GM23248 (cell line): ENCODE data around the gene ALKAL2. TPM values are rescaled to one million over a fixed set of nuclear protein-coding genes. Genes with fewer than 3 reads are reported as not detected.

Source experiments
- DNase-seq: peaks from one replicate; pipeline ENCODE4 v3.0.0-alpha.2; 2015
- H2AFZ ChIP-seq: fragments of 200-600 bp; sonication (generic); 2 replicates; pipeline ENCODE4 v1.6.1; 2016; ENCODE audit warnings: antibody characterized with exemption
- H3F3A ChIP-seq: fragments of 200-600 bp; sonication (generic); 2 replicates; pipeline ENCODE4 v1.6.1; 2016; ENCODE audit warnings: mild to moderate bottlenecking, antibody characterized with exemption, mixed run types; ENCODE audit not compliant: insufficient read depth
- H3K27ac ChIP-seq: fragments of 200-600 bp; sonication (generic); 2 replicates; pipeline ENCODE4 v1.5.1; 2016; ENCODE audit warnings: mild to moderate bottlenecking
- H3K27me3 ChIP-seq: fragments of 200-600 bp; sonication (generic); replicated peaks from 2 replicates; pipeline ENCODE4 v1.6.1; 2016; ENCODE audit warnings: mild to moderate bottlenecking; ENCODE audit not compliant: insufficient read depth
- H3K36me3 ChIP-seq: fragments of 200-600 bp; sonication (generic); 2 replicates; pipeline ENCODE4 v1.6.1; 2016; ENCODE audit warnings: low read depth, mild to moderate bottlenecking
- H3K4me1 ChIP-seq: fragments of 200-600 bp; sonication (generic); 2 replicates; pipeline ENCODE4 v1.6.1; 2016; ENCODE audit warnings: mild to moderate bottlenecking; ENCODE audit not compliant: insufficient read depth
- H3K4me2 ChIP-seq: fragments of 200-600 bp; sonication (generic); one replicate; pipeline ENCODE4 v1.6.1; 2016; ENCODE audit warnings: mild to moderate bottlenecking; ENCODE audit not compliant: unreplicated experiment
- H3K4me3 ChIP-seq: fragments of 200-600 bp; sonication (generic); 2 replicates; pipeline ENCODE4 v1.5.1; 2016; ENCODE audit warnings: mild to moderate bottlenecking
- H3K79me2 ChIP-seq: fragments of 200-600 bp; sonication (generic); 2 replicates; pipeline ENCODE4 v1.6.1; 2016; ENCODE audit warnings: mild to moderate bottlenecking; ENCODE audit not compliant: insufficient read depth
- H3K9ac ChIP-seq: fragments of 200-600 bp; sonication (generic); 2 replicates; pipeline ENCODE4 v1.6.1; 2016; ENCODE audit warnings: mild to moderate bottlenecking
- H3K9me2 ChIP-seq: fragments of 200-600 bp; sonication (generic); 2 replicates; pipeline ENCODE4 v1.6.1; 2016; ENCODE audit warnings: mixed run types, mild to moderate bottlenecking, moderate library complexity; ENCODE audit not compliant: insufficient read depth
- H3K9me3 ChIP-seq: fragments of 200-600 bp; sonication (generic); one replicate; pipeline ENCODE4 v1.6.1; 2017; ENCODE audit warnings: low read depth
- H4K20me1 ChIP-seq: fragments of 200-600 bp; sonication (generic); 2 replicates; pipeline ENCODE4 v1.6.0; 2016; ENCODE audit not compliant: insufficient read depth
- EZH2 ChIP-seq: fragments of 200-600 bp; sonication (generic); IDR thresholded peaks from 2 replicates; pipeline ENCODE4 v1.6.1; 2018; ENCODE audit warnings: antibody characterized with exemption, mild to moderate bottlenecking; ENCODE audit not compliant: insufficient read depth, poor library complexity, severe bottlenecking
- EZH2phosphoT487 ChIP-seq: fragments of 200-600 bp; sonication (generic); IDR thresholded peaks from 2 replicates; pipeline ENCODE4 v1.6.1; 2018; ENCODE audit warnings: antibody characterized with exemption, moderate library complexity, mild to moderate bottlenecking, low read depth; ENCODE audit not compliant: insufficient read depth
- WGBS, 2 experiments: methylation state at CpG; one replicate each; pipeline ENCODE4 v1.1.6; 2015 to 2017; ENCODE audit warnings: low lambda C conversion rate in 2 of 2, low coverage in 1 of 2; ENCODE audit errors: missing lambda C conversion rate in 2 of 2; 5-methylcytosine and 5-hydroxymethylcytosine counted together
- in situ Hi-C: fragments of 300-500 bp; cut with MboI; formaldehyde crosslinking; loops from 2 replicates; pipeline ENCODE4 v1.15.0; 2020
- polyA plus RNA-seq: library from polyadenylated mRNA; unstranded; fragments of >200 nt; fragmentation: Nextera tagmentation; extraction: Ambion mirVana; gene quantifications from 2 replicates; pipeline ENCODE4 v1.2.1, GENCODE V29; 2016
- total RNA-seq: library from RNA; depleted of rRNA; stranded (reverse); fragments of >200 nt; shearing (Covaris generic); gene quantifications from 2 replicates; pipeline ENCODE4 v1.2.3, GENCODE V29; 2014

Gene ALKAL2
- total and polyA plus RNA-seq, 2 experiments from 2014 or later, result not detected

GRCh38 chr2:328761-329160 lies 40.9 kb upstream of the ALKAL2 start:
- WGBS, 2 experiments, result 32 to 43% methylated on average over 4 of the region's 4 CpGs

GRCh38 chr2:323035-323434 lies 35.1 kb upstream of the ALKAL2 start:
- H3K27ac ChIP-seq, result no peak overlapping the region
- H2AFZ ChIP-seq, result no peak overlapping the region
- no peaks in the 10 kb centered on the region for H4K20me1 ChIP-seq
- no peaks in the 10 kb centered on the region for H3K9me3 ChIP-seq
- no peaks in the 10 kb centered on the region for H3K79me2 ChIP-seq
- H3K4me2 ChIP-seq, result no peak overlapping the region
- no peak for TF ChIP-seq EZH2phosphoT487
- TF ChIP-seq EZH2, result no peak
- no peaks in the 10 kb centered on the region for H3F3A ChIP-seq
- WGBS, 2 experiments, result 54 to 57% methylated on average over 9 of the region's 9 CpGs
- H3K36me3 ChIP-seq, result no peaks in the 10 kb centered on the region
- no peaks in the 10 kb centered on the region for H3K9me2 ChIP-seq
- H3K27me3 ChIP-seq, result no peaks in the 10 kb centered on the region
- no peak overlapping the region for H3K9ac ChIP-seq
- no peak overlapping the region for H3K4me3 ChIP-seq
- in situ Hi-C loops, result no loop called here
- H3K4me1 ChIP-seq, result no peaks in the 10 kb centered on the region
- no peak for DNase-seq

More at GRCh38 chr2:328761-329160, 40.9 kb upstream of the ALKAL2 start:
- no peak overlapping the region for H2AFZ ChIP-seq
- in situ Hi-C loops, result no loop called here
- no peaks in the 10 kb centered on the region for H3K36me3 ChIP-seq
- no peaks in the 10 kb centered on the region for H3K9me3 ChIP-seq
- H3K4me1 ChIP-seq, result no peaks in the 10 kb centered on the region
- H3K27me3 ChIP-seq, result no peaks in the 10 kb centered on the region
- no peaks in the 10 kb centered on the region for H3K9me2 ChIP-seq
- H3K9ac ChIP-seq, result no peak overlapping the region
- TF ChIP-seq EZH2phosphoT487 (no peak), EZH2 (no peak)
- H3K27ac ChIP-seq, result no peak overlapping the region
- no peaks in the 10 kb centered on the region for H4K20me1 ChIP-seq
- DNase-seq, result no peak
- H3K4me2 ChIP-seq, result no peak overlapping the region
- no peaks in the 10 kb centered on the region for H3K79me2 ChIP-seq
- no peaks in the 10 kb centered on the region for H3F3A ChIP-seq
- no peak overlapping the region for H3K4me3 ChIP-seq

- Histone ChIP-seq H3K9me3 (no peaks in the 10 kb centered on the region), H2AFZ (no peak overlapping the region), H3F3A (no peaks in the 10 kb centered on the region), H3K4me2 (no peak overlapping the region), H3K4me1 (no peaks in the 10 kb centered on the region), H3K9ac (no peak overlapping the region), H3K36me3 (no peaks in the 10 kb centered on the region), H4K20me1 (no peaks in the 10 kb centered on the region), H3K79me2 (no peaks in the 10 kb centered on the region), H3K4me3 (no peak overlapping the region), H3K27ac (no peak overlapping the region), H3K9me2 (no peaks in the 10 kb centered on the region), H3K27me3 (no peaks in the 10 kb centered on the region)
- in situ Hi-C loops, result no loop called here
- no peak for DNase-seq
- TF ChIP-seq EZH2phosphoT487 (no peak), EZH2 (no peak)
- 50 to 57% methylated on average over 10 of the region's 10 CpGs for WGBS, 2 experiments
These were observed 34.4 kb upstream of the ALKAL2 start for GRCh38 chr2:322326-322725.

GRCh38 chr2:320561-320960 lies 32.7 kb upstream of the ALKAL2 start:
- Histone ChIP-seq H3K4me1 (no peaks in the 10 kb centered on the region), H3K27ac (no peak overlapping the region), H4K20me1 (no peaks in the 10 kb centered on the region), H3K36me3 (no peaks in the 10 kb centered on the region), H3K4me3 (no peak overlapping the region), H3K27me3 (no peaks in the 10 kb centered on the region), H3K79me2 (no peaks in the 10 kb centered on the region), H2AFZ (no peak overlapping the region), H3K4me2 (no peak overlapping the region), H3K9me3 (no peaks in the 10 kb centered on the region), H3F3A (no peaks in the 10 kb centered on the region), H3K9ac (no peak overlapping the region), H3K9me2 (no peaks in the 10 kb centered on the region)
- in situ Hi-C loops, result no loop called here
- 56 to 69% methylated on average over 4 of the region's 4 CpGs for WGBS, 2 experiments
- DNase-seq, result no peak
- TF ChIP-seq EZH2 (no peak), EZH2phosphoT487 (no peak)

GRCh38 chr2:319059-319600 lies 31.2 kb upstream of the ALKAL2 start:
- no peaks in the 10 kb centered on the region for H3K36me3 ChIP-seq
- H3K9me3 ChIP-seq, result no peaks in the 10 kb centered on the region
- no peaks in the 10 kb centered on the region for H3K79me2 ChIP-seq
- no peak for TF ChIP-seq EZH2
- TF ChIP-seq EZH2phosphoT487, result no peak
- H3K4me3 ChIP-seq, result no peak overlapping the region
- no peak overlapping the region for H2AFZ ChIP-seq
- no peak overlapping the region for H3K4me2 ChIP-seq
- H3F3A ChIP-seq, result no peaks in the 10 kb centered on the region
- H3K4me1 ChIP-seq, result no peaks in the 10 kb centered on the region
- no peak overlapping the region for H3K27ac ChIP-seq
- no peak overlapping the region for H3K9ac ChIP-seq
- H3K9me2 ChIP-seq, result no peaks in the 10 kb centered on the region
- 81 to 94% methylated on average over 3 to 34 of the region's 34 CpGs for WGBS, 2 experiments
- in situ Hi-C loops, result no loop called here
- no peaks in the 10 kb centered on the region for H3K27me3 ChIP-seq
- DNase-seq, result no peak
- no peaks in the 10 kb centered on the region for H4K20me1 ChIP-seq
